LNCaP clone FGC (cell line): Measurements from ENCODE around the gene HCFC2.

Experiments used
- DNase-seq: peaks from one replicate; pipeline ENCODE4 v3.0.0-alpha.2; 2011; ENCODE audit warnings: low read depth
- H3K4me3 ChIP-seq: 2 replicates; pipeline ENCODE4 v1.5.1; 2011; ENCODE audit warnings: mild to moderate bottlenecking, low read depth, low read length, control low read depth
- CTCF ChIP-seq: IDR thresholded peaks from 2 replicates; pipeline ENCODE4 v1.5.1; 2012; ENCODE audit warnings: mild to moderate bottlenecking; ENCODE audit not compliant: control insufficient read depth, insufficient read depth; ENCODE audit errors: extremely low read depth

HCFC2 gene

GRCh38 chr12:104143002-104143401, 78.7 kb downstream of the HCFC2 start:
- H3K4me3 ChIP-seq = no peak overlapping the region
- TF ChIP-seq CTCF = no peak

GRCh38 chr12:104143918-104144317, 79.6 kb downstream of the HCFC2 start:
- TF ChIP-seq CTCF = no peak
- DNase-seq = no peak

More at GRCh38 chr12:104143002-104143401, 78.7 kb downstream of the HCFC2 start:
- DNase-seq = no peak

GRCh38 chr12:104147346-104147745, 83.0 kb downstream of the HCFC2 start:
- no peak overlapping the region for H3K4me3 ChIP-seq
- DNase-seq = no peak
- no peak for TF ChIP-seq CTCF

More at GRCh38 chr12:104143918-104144317, 79.6 kb downstream of the HCFC2 start:
- H3K4me3 ChIP-seq = no peak overlapping the region

GRCh38 chr12:104150416-104150815, 86.1 kb downstream of the HCFC2 start:
- no peak for TF ChIP-seq CTCF
- H3K4me3 ChIP-seq = no peak overlapping the region
- DNase-seq = no peak

GRCh38 chr12:104152685-104153241, 88.4 kb downstream of the HCFC2 start:
- TF ChIP-seq CTCF = no peak
- no peak for DNase-seq
- no peak overlapping the region for H3K4me3 ChIP-seq

GRCh38 chr12:104154286-104154685, 90.0 kb downstream of the HCFC2 start:
- no peak for DNase-seq

More at GRCh38 chr12:104154286-104154685, 90.0 kb downstream of the HCFC2 start:
- no peak overlapping the region for H3K4me3 ChIP-seq
- no peak for TF ChIP-seq CTCF
